NCI-H2081 (cell line): ENCODE data around the gene AMTN.
"Not testable (repeated sequence)": the region's sequence is repeated elsewhere in the genome, so short reads cannot be mapped to it uniquely, and the experiment has no call there.

Source experiments
- DNase-seq, 2 experiments: peaks; one replicate each; lab custom pipeline; 2025; lab: John Stamatoyannopoulos, UW

The AMTN gene, protein sequence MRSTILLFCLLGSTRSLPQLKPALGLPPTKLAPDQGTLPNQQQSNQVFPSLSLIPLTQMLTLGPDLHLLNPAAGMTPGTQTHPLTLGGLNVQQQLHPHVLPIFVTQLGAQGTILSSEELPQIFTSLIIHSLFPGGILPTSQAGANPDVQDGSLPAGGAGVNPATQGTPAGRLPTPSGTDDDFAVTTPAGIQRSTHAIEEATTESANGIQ

DNA sequence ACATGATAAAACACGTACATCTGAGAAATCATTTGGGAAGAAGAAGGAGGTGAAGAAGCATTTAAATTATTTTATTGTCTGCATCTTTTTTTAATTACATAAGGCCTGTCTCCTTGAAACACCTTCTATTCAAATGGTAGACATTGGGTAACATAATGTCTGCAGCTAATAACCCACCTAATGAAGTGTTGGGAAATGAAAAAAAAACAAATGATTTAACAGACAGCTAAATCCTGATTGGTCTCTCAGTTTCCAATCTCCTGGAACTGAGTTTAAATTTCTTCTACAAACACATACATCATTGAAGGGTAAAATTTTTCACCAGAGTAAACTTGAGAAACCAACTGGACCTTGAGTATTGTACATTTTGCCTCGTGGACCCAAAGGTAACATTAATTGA lies at the start of gene AMTN:
Gene AMTN (plus strand): TSS at position 301 of the 400 bp plus-strand sequence. CDS start 209 bp downstream, outside the sequence.
- DNase-seq = no peak

DNA sequence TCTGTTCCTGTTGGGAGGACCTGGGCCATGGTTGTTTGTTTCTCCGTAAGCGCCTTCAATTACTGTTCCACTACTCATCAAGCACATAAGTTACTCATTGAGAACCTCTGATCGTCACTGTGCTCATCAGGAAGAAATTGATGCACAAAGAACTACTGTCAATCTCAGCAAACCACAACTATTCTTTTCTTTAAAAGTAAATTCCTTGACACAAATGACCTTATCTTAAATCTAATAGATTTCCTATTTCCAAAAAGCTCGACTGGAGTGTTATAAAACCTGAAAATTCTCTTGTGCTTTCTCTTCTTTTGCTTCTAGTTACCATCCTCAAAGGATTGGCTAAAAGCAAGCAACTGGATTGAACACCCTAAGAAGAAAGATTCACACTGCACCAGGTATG lies 46.5 kb upstream of the AMTN start, which contains the start of gene MUC7:
Gene MUC7 (plus strand): TSS at position 301 of the 400 bp plus-strand sequence. CDS start 1,825 bp downstream, outside the sequence.
- DNase-seq = no peak

DNA sequence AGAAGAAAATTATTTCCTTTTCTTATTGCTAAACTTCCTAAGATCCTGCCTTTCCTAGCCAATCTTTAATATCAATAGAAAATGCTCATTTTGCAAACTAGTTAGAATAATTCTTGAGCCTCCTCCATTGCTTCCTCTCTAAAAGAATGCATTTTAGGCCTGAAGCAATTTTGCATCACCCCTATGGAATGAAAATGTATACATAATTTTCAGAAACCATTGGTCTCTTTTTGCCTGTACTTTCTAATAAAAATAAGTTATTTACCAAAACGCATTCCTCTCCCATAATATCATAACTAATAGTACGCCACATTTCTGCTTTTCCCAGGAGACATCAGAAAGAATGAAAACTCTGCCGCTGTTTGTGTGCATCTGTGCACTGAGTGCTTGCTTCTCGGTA lies 44.7 kb upstream of the AMTN start:
- no peak for DNase-seq

DNA sequence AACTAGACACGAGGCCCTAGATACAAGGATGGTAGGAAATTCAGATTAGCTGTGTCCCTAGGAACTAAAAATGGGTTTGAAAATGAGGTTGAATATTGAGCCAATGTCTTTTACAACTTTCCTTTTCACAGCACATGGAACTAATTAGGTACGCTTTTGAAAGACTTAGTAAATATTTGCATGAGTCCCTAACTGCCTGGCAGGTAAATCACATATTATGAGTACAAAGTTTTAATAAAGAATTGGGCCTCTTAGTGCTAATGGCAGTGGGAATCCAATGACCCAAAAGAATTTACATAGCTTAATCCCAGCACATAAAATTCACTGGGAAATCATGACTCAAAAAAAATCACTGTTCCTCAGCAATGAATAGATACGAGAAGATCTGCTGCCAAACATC lies 29.6 kb upstream of the AMTN start:
- DNase-seq = peak in 1 of 2 experiments; percentile 32

DNA sequence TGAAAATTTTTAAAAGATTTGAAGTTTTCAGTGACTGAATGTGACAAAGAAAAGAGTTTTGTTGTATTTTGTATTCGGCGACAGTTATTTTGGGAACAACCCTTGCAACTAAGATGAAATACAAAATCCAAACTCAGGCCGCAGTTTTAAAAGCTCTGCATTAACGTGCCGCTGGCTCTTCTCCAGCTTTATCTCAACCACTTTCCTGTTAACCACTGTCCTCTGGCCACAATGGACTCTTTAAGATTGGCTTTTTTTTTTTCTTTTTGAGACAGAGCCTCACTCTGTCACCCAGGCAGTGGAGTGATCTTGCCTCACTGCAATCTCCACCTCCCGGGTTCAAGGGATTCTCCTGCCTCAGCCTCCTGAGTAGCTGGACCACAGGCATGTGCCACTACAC lies 22.1 kb upstream of the AMTN start:
- DNase-seq = no peak

DNA sequence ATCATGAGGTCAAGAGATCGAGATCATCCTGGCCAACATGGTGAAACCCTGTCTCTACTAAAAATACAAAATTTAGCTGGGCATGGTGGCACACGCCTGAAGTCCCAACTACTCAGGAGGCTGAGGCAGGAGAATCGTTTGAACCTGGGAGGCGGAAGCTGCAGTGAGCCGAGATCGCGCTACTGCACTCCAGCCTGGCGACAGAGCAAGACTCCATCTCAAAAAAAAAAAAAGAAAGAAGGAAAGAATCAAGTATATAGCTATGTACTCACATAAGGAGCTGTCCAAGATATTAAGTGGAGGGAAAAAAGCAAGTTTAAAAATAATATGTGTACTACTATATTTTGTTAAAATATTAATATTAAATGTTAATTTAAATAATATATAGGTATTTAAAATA lies 16.5 kb upstream of the AMTN start:
- not testable (repeated sequence) for DNase-seq

DNA sequence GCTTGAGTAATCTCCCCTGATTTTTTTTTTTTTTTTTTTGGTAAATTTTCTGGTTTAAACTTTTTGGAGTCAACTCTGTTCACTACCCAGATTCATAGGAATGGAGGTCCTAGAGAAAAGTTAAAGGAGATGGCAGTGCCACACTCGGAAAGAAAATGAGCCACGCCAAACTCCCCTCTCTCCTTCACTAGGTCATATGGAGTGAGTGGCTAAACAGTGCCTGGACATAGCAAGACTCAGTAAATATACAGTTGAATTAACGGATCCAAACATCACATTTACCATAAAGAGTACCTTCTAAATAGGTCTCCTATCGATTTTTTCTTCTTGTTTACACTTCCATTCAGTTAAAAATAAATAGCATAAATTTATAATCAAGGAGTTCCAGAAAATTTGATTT lies 13.6 kb upstream of the AMTN start:
- DNase-seq = no peak

DNA sequence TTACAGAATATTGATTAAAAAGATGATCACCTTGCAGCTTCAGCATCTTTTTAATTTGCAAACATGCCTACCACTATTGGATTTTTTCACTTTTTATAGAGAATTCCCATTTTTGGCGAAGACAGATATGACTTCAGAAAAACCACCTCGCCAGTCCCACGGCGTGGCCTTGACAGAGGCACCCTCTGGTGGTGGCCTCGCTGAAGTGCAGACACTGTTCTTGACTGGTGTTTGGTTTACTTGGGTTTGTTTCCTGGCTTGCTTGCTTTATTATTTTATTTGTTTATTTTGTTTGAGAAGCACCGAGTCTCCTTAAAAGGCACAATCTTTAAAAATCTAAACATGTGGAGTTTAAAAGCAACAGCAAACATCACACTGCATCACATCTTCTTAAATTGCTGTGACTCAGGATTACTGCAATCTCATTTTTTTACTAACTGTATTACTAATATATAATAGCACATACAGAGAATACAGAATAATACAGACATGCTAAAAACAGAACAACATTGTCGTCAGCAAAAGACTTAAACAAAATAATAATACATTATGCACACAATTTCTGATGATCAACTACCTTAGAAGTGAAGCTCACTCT lies 13.1 kb upstream of the AMTN start:
- DNase-seq = peak; percentile 31 to 55

DNA sequence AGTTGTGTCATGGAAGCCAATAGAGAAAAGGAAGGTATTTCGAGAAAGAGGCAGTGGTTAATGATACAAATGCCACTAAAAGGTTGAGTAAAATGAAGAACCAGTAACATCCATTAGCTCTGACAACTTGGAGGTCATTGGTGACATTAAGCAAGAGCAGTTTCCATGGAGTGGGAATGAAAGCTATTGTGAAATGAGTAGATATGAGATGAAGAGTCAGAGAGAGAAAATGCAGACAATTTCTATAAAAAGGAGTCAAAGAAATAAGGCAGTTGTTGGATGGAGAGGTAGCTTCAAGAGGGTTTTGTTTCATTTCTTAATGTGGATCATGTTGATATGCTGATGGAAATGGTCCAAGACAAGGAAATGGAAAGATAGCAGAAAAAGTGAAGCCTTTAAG lies 9.6 kb upstream of the AMTN start:
- no peak for DNase-seq

DNA sequence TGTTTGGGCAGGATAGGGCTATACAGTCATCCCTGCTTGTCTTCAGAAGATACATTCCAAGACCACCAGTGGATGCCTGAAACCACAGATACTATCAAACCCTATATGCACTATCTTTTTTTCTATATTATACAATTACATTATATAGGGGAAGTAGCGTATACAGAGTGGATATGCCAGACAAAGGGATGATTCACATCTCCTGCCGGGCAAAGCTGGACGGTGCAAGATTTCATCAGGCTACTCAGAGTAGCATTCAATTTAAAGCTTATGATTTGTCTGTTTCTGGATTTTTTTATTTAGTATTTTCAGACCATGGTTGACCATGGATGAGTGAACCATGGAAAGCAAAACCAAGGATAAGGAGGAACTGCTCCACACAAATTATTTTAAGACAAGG lies 7.0 kb upstream of the AMTN start:
- DNase-seq = no peak

DNA sequence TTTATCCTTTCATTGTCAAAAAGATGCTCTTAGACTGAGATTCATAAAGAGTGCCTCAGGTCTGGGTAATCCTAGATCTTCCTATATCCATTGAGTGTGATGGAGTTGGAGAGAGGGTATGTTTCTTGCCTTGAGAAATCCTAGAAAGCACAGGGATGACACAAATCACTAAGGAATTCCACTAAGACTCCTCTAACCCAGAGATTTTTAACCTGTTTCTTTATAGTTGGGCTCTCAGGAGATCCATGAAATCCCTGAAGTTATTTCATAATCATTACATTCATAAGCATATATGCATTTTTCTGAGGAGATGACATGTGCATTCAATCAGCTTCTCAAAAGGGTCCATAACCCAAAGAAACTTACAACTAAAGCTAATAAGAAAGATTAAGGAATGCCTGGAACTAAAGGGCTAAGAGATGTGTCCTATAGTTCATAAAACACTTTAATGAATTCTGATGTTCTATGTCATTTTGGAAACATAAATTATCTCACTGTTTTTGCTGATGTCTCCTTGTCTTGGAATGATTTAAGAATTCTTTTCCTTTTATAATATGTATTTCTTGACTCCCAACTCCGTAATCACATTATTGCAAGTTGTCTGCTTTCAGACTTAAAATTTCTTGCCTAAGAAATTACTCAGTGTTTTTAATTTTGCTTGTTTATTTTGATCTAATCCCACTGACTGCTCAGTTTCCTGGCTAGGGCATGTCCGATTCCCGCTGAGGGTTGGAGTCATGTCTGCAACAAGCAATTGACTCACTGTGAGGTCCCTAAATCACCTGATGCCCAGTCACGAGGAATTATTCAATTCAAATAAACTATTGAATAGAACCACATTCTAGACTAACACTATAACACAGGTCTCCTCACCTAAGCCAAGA lies 2.8 kb upstream of the AMTN start:
- no peak for DNase-seq

DNA sequence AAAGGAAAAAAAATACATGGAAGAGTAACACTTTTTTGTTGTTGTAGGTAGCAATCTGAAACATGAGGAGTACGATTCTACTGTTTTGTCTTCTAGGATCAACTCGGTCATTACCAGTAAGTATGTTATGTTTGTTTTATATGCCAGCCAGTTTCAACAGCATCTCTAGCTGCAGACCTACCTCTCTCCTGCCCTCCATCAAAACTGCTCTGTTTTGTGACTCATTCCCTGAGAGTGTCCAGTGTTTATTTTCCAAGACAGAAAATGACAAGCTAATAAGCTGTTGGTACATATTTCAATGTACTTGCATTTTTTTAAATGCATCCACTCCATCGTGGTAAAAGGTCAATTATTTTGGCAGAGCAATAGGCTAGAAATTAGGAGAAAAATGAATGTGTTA lies 347 bp downstream of the AMTN start:
- DNase-seq = no peak

DNA sequence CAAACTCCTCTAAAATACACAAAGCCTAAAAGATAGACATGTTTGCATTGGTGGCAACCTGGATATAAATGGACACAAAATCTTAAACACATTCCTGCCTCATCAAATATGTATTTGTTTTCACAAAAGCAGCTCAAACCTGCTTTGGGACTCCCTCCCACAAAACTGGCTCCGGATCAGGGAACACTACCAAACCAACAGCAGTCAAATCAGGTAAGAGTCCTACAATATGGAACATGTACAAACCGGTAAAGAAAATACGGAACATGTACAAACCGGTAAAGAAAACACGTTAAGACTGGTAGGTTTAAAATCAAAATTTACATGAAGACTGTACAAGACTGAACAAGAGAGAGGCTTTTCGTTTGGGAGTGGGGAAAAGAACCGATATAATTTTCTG lies 4.3 kb downstream of the AMTN start:
- no peak for DNase-seq

DNA sequence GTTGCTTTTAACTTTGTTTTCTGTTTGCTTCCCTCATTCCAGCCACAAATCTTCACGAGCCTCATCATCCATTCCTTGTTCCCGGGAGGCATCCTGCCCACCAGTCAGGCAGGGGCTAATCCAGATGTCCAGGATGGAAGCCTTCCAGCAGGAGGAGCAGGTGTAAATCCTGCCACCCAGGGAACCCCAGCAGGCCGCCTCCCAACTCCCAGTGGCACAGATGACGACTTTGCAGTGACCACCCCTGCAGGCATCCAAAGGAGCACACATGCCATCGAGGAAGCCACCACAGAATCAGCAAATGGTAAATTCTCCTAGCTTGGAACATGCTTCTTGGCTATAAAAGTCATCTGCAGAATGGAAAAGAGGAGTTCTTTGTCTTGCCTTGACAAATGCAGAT lies 12.6 kb downstream of the AMTN start:
- DNase-seq = no peak

DNA sequence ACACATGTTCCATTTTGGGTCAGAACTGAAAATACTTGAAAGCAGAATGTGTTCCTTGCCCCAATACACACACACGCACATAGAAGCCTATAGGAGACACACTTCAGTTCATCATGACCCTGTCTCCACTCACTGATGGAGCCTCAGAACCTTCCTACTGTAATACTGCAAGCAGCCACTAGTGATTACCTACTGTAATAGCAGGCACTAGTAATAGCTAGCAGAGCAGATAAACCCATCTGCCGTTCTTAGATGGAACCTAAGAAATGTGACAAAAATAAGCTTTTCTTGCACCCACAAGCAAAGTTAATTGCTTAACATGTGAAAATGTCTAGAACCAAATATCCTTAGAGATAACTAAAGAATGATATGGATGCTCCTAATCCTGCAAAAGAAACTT lies 13.6 kb downstream of the AMTN start:
- DNase-seq = no peak

DNA sequence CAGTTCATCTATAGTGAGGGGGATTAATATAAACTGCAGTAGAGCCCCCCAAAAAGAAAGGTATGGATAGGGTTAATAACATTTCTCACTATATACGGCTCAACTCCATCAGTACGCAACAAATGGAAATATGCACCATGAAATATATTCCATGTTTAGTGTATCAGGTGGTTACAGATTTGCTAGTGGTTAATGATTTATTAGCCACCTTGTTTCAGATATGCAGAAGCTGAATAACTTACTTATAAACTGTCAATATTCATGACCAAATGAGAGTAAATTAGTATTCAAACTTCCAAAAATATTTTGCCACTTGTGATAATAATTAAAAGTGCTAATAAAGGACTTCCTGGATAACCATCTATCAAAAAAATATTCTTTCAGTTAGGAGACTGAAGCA lies 14.8 kb downstream of the AMTN start:
- DNase-seq = no peak

DNA sequence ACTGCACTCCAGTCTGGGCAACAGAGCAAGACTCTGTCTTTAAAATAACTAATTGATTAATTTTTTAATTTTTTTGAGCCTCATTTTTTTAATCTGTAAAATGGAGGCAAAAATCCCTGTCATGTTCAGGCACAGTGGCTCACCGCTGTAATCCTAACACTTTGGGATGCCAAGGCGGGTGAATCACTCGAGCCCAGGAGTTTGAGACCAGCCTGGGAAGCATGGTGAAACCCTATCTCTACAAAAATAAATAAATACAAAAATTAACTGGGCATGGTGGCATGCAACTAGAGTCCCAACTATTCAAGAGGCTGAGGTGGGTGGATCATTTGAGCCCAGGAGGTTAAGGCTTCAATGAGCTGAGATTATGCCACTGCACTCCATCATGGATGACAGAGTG lies 15.4 kb downstream of the AMTN start:
- DNase-seq = no peak

DNA sequence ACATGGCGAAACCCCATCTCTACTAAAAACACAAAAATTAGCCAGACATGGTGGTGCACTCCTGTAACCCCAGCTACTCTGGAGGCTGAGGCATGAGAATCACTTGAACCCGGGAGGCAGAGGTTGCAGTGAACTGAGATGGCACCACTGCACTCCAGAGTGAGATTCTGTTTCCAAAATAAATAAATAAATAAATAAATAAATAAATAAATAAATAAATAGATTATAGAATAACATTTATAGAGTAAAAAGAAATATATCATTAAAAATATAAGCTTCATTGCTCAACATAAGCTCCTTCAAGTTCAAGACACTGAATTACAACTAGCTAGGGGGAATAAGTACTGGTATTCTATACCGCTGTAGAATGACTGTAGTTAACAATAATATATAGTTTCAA lies 16.5 kb downstream of the AMTN start:
- DNase-seq = not testable (repeated sequence)

DNA sequence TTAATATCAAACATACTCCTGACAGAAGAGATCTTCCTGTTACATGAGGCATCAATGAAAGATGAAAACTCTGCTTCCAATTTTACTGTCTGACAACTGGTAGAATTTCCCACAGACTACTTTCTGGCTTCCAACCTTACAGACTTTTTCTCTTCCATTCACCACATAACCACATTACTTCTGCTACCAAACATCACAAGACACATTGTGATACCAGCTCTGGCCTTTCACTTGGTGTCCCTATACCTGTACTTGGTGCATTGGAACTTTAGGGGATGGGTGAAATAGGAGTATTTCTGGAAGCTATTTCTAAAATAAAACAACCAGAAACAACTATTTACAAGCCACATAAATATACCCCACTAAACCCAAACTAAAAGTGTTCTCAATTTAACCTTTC lies 20.5 kb downstream of the AMTN start:
- DNase-seq = no peak

DNA sequence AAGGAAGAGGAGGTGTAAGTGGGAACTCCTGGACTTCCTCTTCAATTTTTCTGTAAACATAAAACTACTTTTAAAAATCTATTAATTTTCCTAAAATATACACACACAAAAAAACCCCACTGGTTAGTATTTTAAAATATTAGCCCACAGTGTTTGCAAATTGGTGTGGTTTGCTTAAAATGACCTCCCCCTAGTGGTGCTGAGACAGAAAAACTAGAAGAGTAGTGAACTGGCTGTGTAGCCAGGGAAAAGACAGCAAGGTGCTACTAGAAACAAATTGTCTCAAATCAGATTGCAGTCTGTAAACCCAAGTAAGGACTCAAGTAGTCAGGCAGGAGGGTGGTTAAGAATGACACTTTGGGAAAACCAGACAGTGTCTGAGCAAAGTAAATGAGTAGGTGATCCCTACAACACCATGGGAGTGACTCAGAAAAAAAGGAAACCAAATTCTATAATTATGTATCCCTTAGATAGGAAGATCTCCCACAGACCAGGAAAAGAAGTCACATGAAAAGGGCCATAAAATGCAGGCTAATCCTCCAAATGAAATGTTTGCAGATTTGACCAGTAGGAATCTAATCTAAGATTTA lies 26.0 kb downstream of the AMTN start:
- no peak for DNase-seq

DNA sequence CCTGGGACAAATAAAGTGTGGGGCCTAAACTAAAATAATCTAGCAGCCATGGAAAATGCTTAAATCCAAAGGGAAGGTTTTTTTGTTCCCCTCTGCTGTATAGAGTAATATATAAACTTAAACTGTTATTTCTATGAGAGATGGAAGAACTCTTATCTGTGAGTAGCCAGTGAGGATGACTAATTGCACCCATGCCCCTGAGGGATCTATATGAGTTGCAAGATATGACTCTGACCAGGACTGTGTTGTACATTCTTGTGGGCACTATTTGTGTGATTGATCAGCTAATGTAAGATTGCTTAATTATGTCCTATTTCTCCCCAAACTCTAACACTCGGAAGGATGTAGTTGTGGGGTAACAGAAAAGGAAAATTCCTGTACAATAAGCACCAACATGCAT lies 38.5 kb downstream of the AMTN start:
- DNase-seq = no peak

DNA sequence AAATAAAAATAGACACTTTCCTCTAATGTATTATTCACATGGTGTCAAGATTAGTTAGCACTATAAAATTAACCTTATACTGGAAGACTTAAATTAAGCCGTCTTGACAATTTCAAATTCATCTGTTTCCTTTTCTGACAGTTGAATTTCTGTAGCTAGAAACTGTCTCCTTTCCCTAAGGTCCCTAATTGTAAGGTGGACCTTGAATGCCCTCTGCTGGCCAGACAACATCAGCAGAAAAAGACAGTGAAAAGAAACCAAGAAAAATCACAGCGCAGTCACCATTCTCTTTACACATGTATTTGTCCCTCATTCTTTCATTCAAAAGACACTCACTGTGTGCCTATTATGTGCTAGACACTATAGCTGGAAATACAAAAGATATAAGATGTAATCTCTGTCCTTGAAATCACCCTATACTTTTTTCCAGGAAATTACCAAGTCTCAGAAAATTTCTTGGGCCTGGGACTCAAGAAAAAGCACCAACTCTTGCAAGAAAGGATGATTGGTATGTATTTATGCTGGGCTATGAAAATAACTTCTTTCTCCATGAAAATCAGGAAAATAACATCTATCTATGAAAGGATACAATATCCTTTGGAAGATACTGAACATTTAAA lies 41.0 kb downstream of the AMTN start:
- DNase-seq = peak; percentile 27 to 32
